Sigmoid colon (tissue), 4 donors: Measurements from ENCODE around the gene TMPRSS12.

ENCODE experiments used
- CTCF ChIP-seq, 4 experiments: fragments of 450-650 bp in 3 of 4; fragments of 200-600 bp in 1 of 4; IDR thresholded peaks; one replicate each; pipeline ENCODE4 v1.5.1; 2016 to 2019; ENCODE audit warnings: antibody characterized with exemption in 4 of 4, mild to moderate bottlenecking in 3 of 4, moderate library complexity in 2 of 4
- EP300 ChIP-seq, 4 donors: sonication (generic); formaldehyde crosslinking; IDR thresholded peaks; one replicate each; pipeline ENCODE4 v1.6.1; 2017; ENCODE audit warnings: antibody characterized with exemption in 4 of 4
- POLR2A ChIP-seq, 2 donors: fragments of 450-650 bp; IDR thresholded peaks; one replicate each; pipeline ENCODE4 v1.6.1; 2016; ENCODE audit warnings: antibody characterized with exemption in 2 of 2, mild to moderate bottlenecking in 2 of 2, moderate library complexity in 2 of 2
- POLR2AphosphoS5 ChIP-seq, 4 donors: sonication (generic); formaldehyde crosslinking; IDR thresholded peaks; one replicate each; pipeline ENCODE4 v1.6.1; 2017; ENCODE audit warnings: antibody characterized with exemption in 4 of 4

DNA sequence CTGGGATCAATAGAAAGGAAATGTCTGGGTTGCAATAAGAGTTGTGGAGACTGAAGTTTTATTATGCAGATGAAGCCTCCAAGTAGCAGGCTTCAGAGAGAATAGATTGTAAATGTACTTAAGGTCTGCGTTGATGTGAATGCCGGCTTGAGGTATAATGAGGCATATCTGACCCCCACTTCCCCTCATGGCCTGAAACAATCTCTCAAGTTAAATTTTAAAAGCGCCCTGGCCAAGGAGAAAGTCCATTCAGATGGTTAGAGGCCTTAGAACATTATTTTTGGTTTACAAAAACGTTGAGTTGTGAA is 81.4 kb downstream of the TMPRSS12 start:
- TF ChIP-seq POLR2A (IDR thresholded peaks at IDR 0.05), result no peak
- TF ChIP-seq CTCF (IDR thresholded peaks at IDR 0.05), result no peak
- TF ChIP-seq EP300 (IDR thresholded peaks at IDR 0.05), result no peak
- no peak for TF ChIP-seq POLR2AphosphoS5 (IDR thresholded peaks at IDR 0.05)
